ENCODE measurements around the gene SMURF1. TPM values are rescaled to one million over a fixed set of nuclear protein-coding genes. Genes with fewer than 3 reads are reported as not detected.
"Not testable (repeated sequence)": the region's sequence is repeated elsewhere in the genome, so short reads cannot be mapped to it uniquely, and the experiment has no call there.

The SMURF1 gene
- total RNA-seq, 1 donor from 2014 or later, result 34.4 TPM

DNA sequence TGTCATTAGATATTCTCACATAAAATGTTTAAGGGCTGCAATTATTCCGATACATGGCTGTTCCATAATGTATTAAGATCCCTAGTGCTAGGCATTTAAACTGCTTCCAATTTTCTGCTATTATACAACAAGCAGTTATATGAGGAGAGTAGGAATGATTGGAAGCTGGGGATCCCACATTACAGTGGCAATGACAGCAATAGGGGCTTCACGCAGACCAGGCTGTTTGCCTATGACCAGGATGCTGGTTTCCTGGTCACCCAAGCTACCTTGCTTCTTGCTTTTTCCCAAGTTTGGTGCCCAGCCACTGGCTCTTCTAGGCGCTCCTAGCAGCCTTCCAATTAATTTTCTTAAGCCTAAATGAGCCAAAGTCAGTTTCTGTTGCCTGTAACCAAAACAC is 39.3 kb downstream of the SMURF1 start:
- Mint-ChIP-seq H3K4me1 (peaks cover 18% of the 10 kb centered on the region), H3K4me3 (no peak overlapping the region), H3K27ac (no peak overlapping the region)

DNA sequence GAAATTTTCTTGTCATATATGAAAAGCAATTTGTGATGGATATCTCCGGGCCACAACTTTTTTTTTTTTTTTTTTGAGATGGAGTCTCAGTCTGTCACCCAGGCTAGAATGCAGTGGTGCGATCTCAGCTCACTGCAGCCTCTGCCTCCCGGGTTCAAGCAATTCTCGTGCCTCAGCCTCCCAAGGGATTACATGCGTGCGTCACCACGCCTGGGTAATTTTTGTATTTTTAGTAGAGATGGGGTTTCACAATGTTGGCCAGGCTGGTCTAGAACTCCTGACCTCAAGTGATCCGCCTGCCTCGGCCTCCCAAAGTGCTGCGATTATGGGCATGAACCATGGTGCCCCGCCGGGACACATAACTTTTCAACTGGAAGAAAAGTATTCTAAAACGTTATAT is 40.1 kb downstream of the SMURF1 start:
- not testable (repeated sequence) for H3K36me3 Mint-ChIP-seq; H3K4me3 Mint-ChIP-seq; H3K27me3 Mint-ChIP-seq (ENCODE audit: low read depth); H3K9me3 Mint-ChIP-seq; DNase-seq (ENCODE audit: low spot score in 2 of 2, unreplicated experiment in 2 of 2)
- Mint-ChIP-seq H3K27ac (peak overlapping the region; percentile 35), H3K4me1 (peaks cover 17% of the 10 kb centered on the region)

More for the DNA sequence above, 39.3 kb downstream of the SMURF1 start:
- no peak for DNase-seq (ENCODE audit: low spot score in 2 of 2, unreplicated experiment in 2 of 2)
- peaks cover 8% of the 10 kb centered on the region for H3K36me3 Mint-ChIP-seq
- peaks cover 2% of the 10 kb centered on the region for H3K9me3 Mint-ChIP-seq
- H3K27me3 Mint-ChIP-seq (ENCODE audit: low read depth), result no peaks in the 10 kb centered on the region
- TF ChIP-seq, protein P1, sequence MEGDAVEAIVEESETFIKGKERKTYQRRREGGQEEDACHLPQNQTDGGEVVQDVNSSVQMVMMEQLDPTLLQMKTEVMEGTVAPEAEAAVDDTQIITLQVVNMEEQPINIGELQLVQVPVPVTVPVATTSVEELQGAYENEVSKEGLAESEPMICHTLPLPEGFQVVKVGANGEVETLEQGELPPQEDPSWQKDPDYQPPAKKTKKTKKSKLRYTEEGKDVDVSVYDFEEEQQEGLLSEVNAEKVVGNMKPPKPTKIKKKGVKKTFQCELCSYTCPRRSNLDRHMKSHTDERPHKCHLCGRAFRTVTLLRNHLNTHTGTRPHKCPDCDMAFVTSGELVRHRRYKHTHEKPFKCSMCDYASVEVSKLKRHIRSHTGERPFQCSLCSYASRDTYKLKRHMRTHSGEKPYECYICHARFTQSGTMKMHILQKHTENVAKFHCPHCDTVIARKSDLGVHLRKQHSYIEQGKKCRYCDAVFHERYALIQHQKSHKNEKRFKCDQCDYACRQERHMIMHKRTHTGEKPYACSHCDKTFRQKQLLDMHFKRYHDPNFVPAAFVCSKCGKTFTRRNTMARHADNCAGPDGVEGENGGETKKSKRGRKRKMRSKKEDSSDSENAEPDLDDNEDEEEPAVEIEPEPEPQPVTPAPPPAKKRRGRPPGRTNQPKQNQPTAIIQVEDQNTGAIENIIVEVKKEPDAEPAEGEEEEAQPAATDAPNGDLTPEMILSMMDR (IDR thresholded peaks at IDR 0.05; ENCODE audit: unreplicated experiment), result no peak

DNA sequence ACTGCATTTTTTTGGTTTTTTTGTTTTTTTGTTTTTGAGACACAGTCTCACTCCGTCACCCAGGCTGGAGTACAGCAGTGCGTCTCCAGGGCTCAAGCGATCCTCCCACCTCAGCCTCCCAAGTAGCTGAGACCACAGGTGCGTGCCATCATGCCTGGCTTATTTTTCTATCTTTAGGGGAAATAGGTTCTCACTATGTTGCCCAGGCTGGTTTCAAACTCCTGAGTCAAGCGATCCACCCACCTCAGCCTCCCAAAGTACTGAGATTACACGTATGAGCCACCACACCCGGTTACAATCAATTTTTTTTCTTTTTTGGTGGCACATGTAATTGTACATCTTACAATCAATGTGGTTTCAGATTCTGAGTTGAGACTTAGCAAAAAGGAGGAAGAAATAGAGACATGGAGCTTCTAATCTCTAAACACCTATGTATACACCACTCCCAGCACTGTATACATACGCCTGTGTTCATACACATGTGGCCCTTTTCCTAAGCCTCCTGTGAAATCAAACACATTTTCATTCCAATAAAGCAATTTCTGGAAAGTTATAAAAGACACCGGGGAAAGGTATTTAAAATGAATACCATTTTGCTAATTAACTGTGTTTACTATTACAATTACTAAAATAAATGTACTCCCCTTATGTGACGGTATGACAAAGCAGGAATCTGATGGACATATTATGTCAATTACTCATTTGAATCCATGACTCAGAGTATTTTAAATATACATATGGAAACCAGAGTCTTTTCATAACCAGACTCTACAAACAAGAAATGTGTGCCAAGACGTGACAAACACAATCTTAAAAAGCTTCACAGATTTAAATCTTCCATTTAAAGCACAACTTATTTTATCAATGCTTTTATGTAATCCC is 40.9 kb downstream of the SMURF1 start:
- Mint-ChIP-seq H3K4me1 (peaks cover 25% of the 10 kb centered on the region), H3K36me3 (peaks cover 13% of the 10 kb centered on the region), H3K4me3 (no peak overlapping the region), H3K27me3 (ENCODE audit: low read depth) (no peaks in the 10 kb centered on the region), H3K27ac (no peak overlapping the region), H3K9me3 (peaks cover 7% of the 10 kb centered on the region)
- TF ChIP-seq, protein P1 (IDR thresholded peaks at IDR 0.05; ENCODE audit: unreplicated experiment), result no peak
- DNase-seq (ENCODE audit: low spot score in 2 of 2, unreplicated experiment in 2 of 2), result no peak

DNA sequence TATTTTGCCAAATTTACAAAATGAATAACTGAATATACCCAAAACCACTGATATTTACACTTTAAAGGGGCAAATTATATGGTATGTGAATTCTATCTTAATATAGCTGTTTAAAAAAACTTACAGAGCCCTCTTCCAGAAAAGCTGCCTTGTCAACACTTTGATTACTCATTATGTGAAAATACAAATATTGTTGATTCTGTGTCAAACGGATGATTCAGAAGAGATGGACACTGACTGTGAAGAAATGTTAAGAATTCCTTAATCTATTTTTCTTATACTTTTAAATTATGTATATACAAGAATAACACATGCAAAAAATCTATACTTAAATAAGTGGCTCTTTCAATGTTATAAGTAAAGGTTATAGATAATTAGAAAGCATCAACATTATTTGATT is 41.5 kb downstream of the SMURF1 start:
- Mint-ChIP-seq H3K4me3 (no peak overlapping the region), H3K36me3 (peaks cover 15% of the 10 kb centered on the region), H3K4me1 (peaks cover 19% of the 10 kb centered on the region), H3K27ac (no peak overlapping the region), H3K27me3 (ENCODE audit: low read depth) (no peaks in the 10 kb centered on the region), H3K9me3 (peaks cover 11% of the 10 kb centered on the region)
- DNase-seq (ENCODE audit: low spot score in 2 of 2, unreplicated experiment in 2 of 2), result no peak
- TF ChIP-seq, protein P1 (IDR thresholded peaks at IDR 0.05; ENCODE audit: unreplicated experiment), result no peak

DNA sequence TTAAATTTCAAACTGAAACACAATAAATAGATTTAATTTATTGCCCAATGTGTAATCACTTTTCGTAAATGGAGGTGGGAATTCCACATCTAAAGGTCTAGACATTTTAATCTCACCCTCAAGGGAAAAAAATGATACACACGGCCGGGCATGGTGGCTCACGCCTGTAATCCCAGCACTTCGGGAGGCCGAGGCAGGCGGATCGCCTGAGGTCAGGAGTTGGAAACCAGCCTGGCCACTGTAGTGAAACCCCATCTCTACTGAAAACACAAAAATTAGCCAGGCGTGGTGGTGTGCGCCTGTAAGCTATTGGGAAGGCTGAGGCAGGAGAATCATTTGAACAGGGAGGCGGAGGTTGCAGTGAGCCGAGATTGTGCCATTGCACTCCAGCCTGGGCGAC is 42.4 kb downstream of the SMURF1 start:
- not testable (repeated sequence) for H3K27me3 Mint-ChIP-seq (ENCODE audit: low read depth); DNase-seq (ENCODE audit: low spot score in 2 of 2, unreplicated experiment in 2 of 2); H3K27ac Mint-ChIP-seq; H3K4me3 Mint-ChIP-seq
- Mint-ChIP-seq H3K4me1 (peaks cover 16% of the 10 kb centered on the region), H3K9me3 (peaks cover 20% of the 10 kb centered on the region), H3K36me3 (peaks cover 22% of the 10 kb centered on the region)

- Mint-ChIP-seq H3K27me3 (ENCODE audit: low read depth) (no peaks in the 10 kb centered on the region), H3K4me3 (no peak overlapping the region), H3K36me3 (peaks cover 26% of the 10 kb centered on the region), H3K4me1 (peaks cover 16% of the 10 kb centered on the region), H3K9me3 (peaks cover 24% of the 10 kb centered on the region), H3K27ac (peak overlapping the region; percentile 67)
- TF ChIP-seq, protein P1 (IDR thresholded peaks at IDR 0.05; ENCODE audit: unreplicated experiment), result no peak
- DNase-seq (ENCODE audit: low spot score in 2 of 2, unreplicated experiment in 2 of 2), result no peak
Observed at GRCh38 chr7:99099499-99100077, 44.3 kb downstream of the SMURF1 start.
